H9 (cell line): ENCODE results near the gene FRYL. TPM values are rescaled to one million over a fixed set of nuclear protein-coding genes. Genes with fewer than 3 reads are reported as not detected.
"Not testable (repeated sequence)": the region's sequence is repeated elsewhere in the genome, so short reads cannot be mapped to it uniquely, and the experiment has no call there.

Experiments used
- DNase-seq: peaks from one replicate; pipeline ENCODE4 v3.0.0-alpha.2; 2017
- H2AFZ ChIP-seq: one replicate; pipeline ENCODE4 v1.6.1; 2013; ENCODE audit warnings: mild to moderate bottlenecking, low read length, control low read depth, moderate library complexity
- H2AK5ac ChIP-seq: 2 replicates; pipeline ENCODE4 v1.6.1; 2013; ENCODE audit warnings: low read length, control low read depth, mixed read lengths; ENCODE audit not compliant: insufficient read length
- H2BK120ac ChIP-seq: one replicate; pipeline ENCODE4 v1.6.1; 2013; ENCODE audit warnings: low read depth, mild to moderate bottlenecking, low read length, control low read depth, inconsistent platforms; ENCODE audit not compliant: poor library complexity, severe bottlenecking
- H2BK12ac ChIP-seq: 2 replicates; pipeline ENCODE4 v1.6.1; 2013; ENCODE audit warnings: low read length, control low read depth, mixed read lengths, low read depth; ENCODE audit not compliant: insufficient read length
- H2BK15ac ChIP-seq: 2 replicates; pipeline ENCODE4 v1.6.1; 2013; ENCODE audit warnings: low read depth, low read length, control low read depth
- H2BK20ac ChIP-seq: one replicate; pipeline ENCODE4 v1.6.1; 2013; ENCODE audit warnings: low read depth, mild to moderate bottlenecking, low read length, control low read depth, inconsistent platforms; ENCODE audit not compliant: poor library complexity, severe bottlenecking
- H2BK5ac ChIP-seq: 2 replicates; pipeline ENCODE4 v1.6.1; 2013; ENCODE audit warnings: low read length, control low read depth, mixed read lengths; ENCODE audit not compliant: insufficient read length
- H3K14ac ChIP-seq: 2 replicates; pipeline ENCODE4 v1.6.1; 2013; ENCODE audit warnings: low read length, control low read depth; ENCODE audit not compliant: insufficient read depth
- H3K18ac ChIP-seq: 2 replicates; pipeline ENCODE4 v1.6.1; 2013; ENCODE audit warnings: low read depth, mild to moderate bottlenecking, mixed read lengths, low read length, control low read depth; ENCODE audit not compliant: insufficient read length
- H3K23ac ChIP-seq: 2 replicates; pipeline ENCODE4 v1.6.1; 2013; ENCODE audit warnings: low read length, control low read depth, mixed read lengths, low read depth; ENCODE audit not compliant: insufficient read length
- H3K23me2 ChIP-seq: 2 replicates; pipeline ENCODE4 v1.6.1; 2013; ENCODE audit warnings: low read depth, mild to moderate bottlenecking, mixed read lengths, low read length, control low read depth; ENCODE audit not compliant: insufficient read length, poor library complexity, severe bottlenecking
- H3K27ac ChIP-seq: 2 replicates; pipeline ENCODE4 v1.5.1; 2013; ENCODE audit warnings: low read length, control low read depth, mixed read lengths, low read depth; ENCODE audit not compliant: insufficient read length
- H3K27me3 ChIP-seq: 2 replicates; pipeline ENCODE4 v1.6.1; 2013; ENCODE audit warnings: low read length, control low read depth, inconsistent platforms; ENCODE audit not compliant: insufficient read depth
- H3K4ac ChIP-seq: 2 replicates; pipeline ENCODE4 v1.6.1; 2013; ENCODE audit warnings: low read depth, mild to moderate bottlenecking, control low read depth, inconsistent platforms, low read length, moderate library complexity
- H3K4me1 ChIP-seq: 2 replicates; pipeline ENCODE4 v1.6.1; 2013; ENCODE audit warnings: low read length, control low read depth, inconsistent platforms; ENCODE audit not compliant: insufficient read depth
- H3K4me2 ChIP-seq: 2 replicates; pipeline ENCODE4 v1.6.1; 2013; ENCODE audit warnings: low read length, control low read depth, mixed read lengths; ENCODE audit not compliant: insufficient read length, insufficient read depth
- H3K56ac ChIP-seq: 2 replicates; pipeline ENCODE4 v1.6.1; 2013; ENCODE audit warnings: low read depth, mild to moderate bottlenecking, mixed read lengths, low read length, control low read depth; ENCODE audit not compliant: insufficient read length
- H3K79me1 ChIP-seq: 2 replicates; pipeline ENCODE4 v1.6.1; 2013; ENCODE audit warnings: low read depth, mild to moderate bottlenecking, moderate library complexity, low read length, control low read depth, inconsistent platforms; ENCODE audit not compliant: insufficient read depth, poor library complexity, severe bottlenecking
- H3K79me2 ChIP-seq: 2 replicates; pipeline ENCODE4 v1.6.1; 2013; ENCODE audit warnings: low read length, control low read depth, inconsistent platforms; ENCODE audit not compliant: insufficient read depth
- H3K9ac ChIP-seq: 2 replicates; pipeline ENCODE4 v1.6.1; 2013; ENCODE audit warnings: low read length, control low read depth, mixed read lengths; ENCODE audit not compliant: insufficient read length; ENCODE audit errors: extremely low read depth
- H3K9me3 ChIP-seq: one replicate; pipeline ENCODE4 v1.6.1; 2013; ENCODE audit warnings: low read depth, low read length, inconsistent platforms; ENCODE audit not compliant: control insufficient read depth
- H3T11ph ChIP-seq: one replicate; pipeline ENCODE4 v1.6.1; 2013; ENCODE audit warnings: mild to moderate bottlenecking, low read length, control low read depth, inconsistent platforms
- H4K20me1 ChIP-seq: one replicate; pipeline ENCODE4 v1.6.1; 2013; ENCODE audit not compliant: control insufficient read depth, insufficient read length, insufficient read depth
- H4K5ac ChIP-seq: 2 replicates; pipeline ENCODE4 v1.6.1; 2013; ENCODE audit warnings: low read depth, mild to moderate bottlenecking, mixed read lengths, low read length, control low read depth; ENCODE audit not compliant: insufficient read length
- H4K8ac ChIP-seq: replicated peaks from 2 replicates; pipeline ENCODE4 v1.6.1; 2013; ENCODE audit warnings: low read length, control low read depth, mixed read lengths, low read depth; ENCODE audit not compliant: insufficient read length
- H4K91ac ChIP-seq: 2 replicates; pipeline ENCODE4 v1.6.1; 2013; ENCODE audit warnings: low read depth, mild to moderate bottlenecking, moderate library complexity, mixed read lengths, low read length, control low read depth; ENCODE audit not compliant: insufficient read length
- H3K27ac Mint-ChIP-seq, 3 experiments: 2 replicates in 2 of 3; 3 replicates in 1 of 3; pipeline ENCODE4 v1.8.0; 2020 to 2021; ENCODE audit warnings: mixed read lengths in 3 of 3, mild to moderate bottlenecking in 1 of 3, moderate library complexity in 1 of 3
- H3K27me3 Mint-ChIP-seq: 2 replicates; pipeline ENCODE4 v1.8.0; 2021; ENCODE audit warnings: low read depth, mild to moderate bottlenecking, moderate library complexity, mixed read lengths
- H3K36me3 Mint-ChIP-seq, 3 experiments: 2 replicates in 2 of 3; 3 replicates in 1 of 3; pipeline ENCODE4 v1.8.0; 2020 to 2021; ENCODE audit warnings: low read depth in 3 of 3, mixed read lengths in 3 of 3; ENCODE audit not compliant: insufficient read depth in 1 of 3
- H3K4me1 Mint-ChIP-seq, 2 experiments: 2 replicates each; pipeline ENCODE4 v1.8.0; 2020; ENCODE audit warnings: mixed read lengths in 2 of 2
- H3K4me3 Mint-ChIP-seq, 2 experiments: 2 replicates in 1 of 2; 3 replicates in 1 of 2; pipeline ENCODE4 v1.8.0; 2020 to 2021; ENCODE audit warnings: mild to moderate bottlenecking in 2 of 2, mixed read lengths in 2 of 2, moderate library complexity in 1 of 2
- H3K9me3 Mint-ChIP-seq, 2 experiments: 2 replicates in 1 of 2; 3 replicates in 1 of 2; pipeline ENCODE4 v1.8.0; 2020; ENCODE audit warnings: mild to moderate bottlenecking in 2 of 2, mixed read lengths in 2 of 2, moderate library complexity in 1 of 2
- CTCF ChIP-seq: fragments of 200-600 bp; sonication (generic); conservative IDR thresholded peaks from 3 replicates; pipeline ENCODE4 v1.8.0; 2021; ENCODE audit warnings: antibody characterized with exemption, mild to moderate bottlenecking
- WGBS: extraction: QIAGEN DNeasy Blood & Tissue Kit; methylation state at CpG from one replicate; pipeline ENCODE4 v1.1.7; 2013; ENCODE audit warnings: missing lambda C conversion rate, low lambda C conversion rate, mixed read lengths; ENCODE audit not compliant: insufficient read length; ENCODE audit errors: extremely low coverage; 5-methylcytosine and 5-hydroxymethylcytosine counted together
- total RNA-seq: library from RNA; stranded (reverse); gene quantifications from 2 replicates; pipeline ENCODE4 v1.2.1, GENCODE V29; 2021

FRYL gene
- total RNA-seq, 1 experiment from 2014 or later, result 31.5 TPM

- no peak overlapping the region for H3K4me3 Mint-ChIP-seq
- H3K23ac ChIP-seq, result no peak overlapping the region
- peaks cover 4% of the 10 kb centered on the region for H3K79me1 ChIP-seq
- H3K27me3 Mint-ChIP-seq, result no peaks in the 10 kb centered on the region
- H3K27ac Mint-ChIP-seq, result no peak overlapping the region
- peaks cover 2 to 14% of the 10 kb centered on the region in 2 experiments; a peak in 4 of 5 replicates for H3K9me3 Mint-ChIP-seq
- H3K23me2 ChIP-seq, result no peaks in the 10 kb centered on the region
- no peaks in the 10 kb centered on the region for H3K9me3 ChIP-seq
- no peak overlapping the region for H4K8ac ChIP-seq
- H3K18ac ChIP-seq, result no peak overlapping the region
- no peaks in the 10 kb centered on the region for H3K27me3 ChIP-seq
- no peaks in the 10 kb centered on the region for H4K20me1 ChIP-seq
- H2BK15ac ChIP-seq, result no peak overlapping the region
- H3K14ac ChIP-seq, result no peak overlapping the region
- no peak overlapping the region for H2AFZ ChIP-seq
- no peak overlapping the region for H2BK5ac ChIP-seq
- no peak overlapping the region for H3K9ac ChIP-seq
- peaks cover 3% of the 10 kb centered on the region in 2 experiments for H3K4me1 Mint-ChIP-seq
- no peak overlapping the region for H2BK12ac ChIP-seq
- H3K36me3 Mint-ChIP-seq, result peaks cover 3 to 13% (median 12%) of the 10 kb centered on the region in 3 experiments; a peak in 6 of 7 replicates
- H3K27ac ChIP-seq, result no peak overlapping the region
- H3T11ph ChIP-seq, result no peak overlapping the region
- no peak overlapping the region for H3K4ac ChIP-seq
- H3K4me1 ChIP-seq, result no peaks in the 10 kb centered on the region
- H4K91ac ChIP-seq, result no peak overlapping the region
- no peak for DNase-seq
- no peak overlapping the region for H2BK20ac ChIP-seq
- H3K79me2 ChIP-seq, result peaks cover 12% of the 10 kb centered on the region; the same call in 1 of the 2 replicates
- no peak overlapping the region for H2AK5ac ChIP-seq
- no CpG with 5 or more reads among the region's 3 CpGs for WGBS
- H3K4me2 ChIP-seq, result no peak overlapping the region
- no peak overlapping the region for H3K56ac ChIP-seq
- no peak for TF ChIP-seq CTCF
- no peak overlapping the region for H2BK120ac ChIP-seq
- no peak overlapping the region for H4K5ac ChIP-seq
Measured at GRCh38 chr4:48761286-48761685, 18.8 kb downstream of the FRYL start.

GRCh38 chr4:48758703-48759102, 21.4 kb downstream of the FRYL start:
- WGBS, result no CpG with 5 or more reads among the region's 5 CpGs
- H2BK5ac ChIP-seq, H3K4ac ChIP-seq, H2AK5ac ChIP-seq, H3K27ac ChIP-seq, H4K8ac ChIP-seq, H3K23ac ChIP-seq, H3K4me1 Mint-ChIP-seq, H3K9ac ChIP-seq, H3K4me3 Mint-ChIP-seq, DNase-seq, H3K9me3 ChIP-seq, H3K79me1 ChIP-seq, H3K14ac ChIP-seq, H4K20me1 ChIP-seq, H2AFZ ChIP-seq, H3K4me1 ChIP-seq, H3K27me3 Mint-ChIP-seq, H3T11ph ChIP-seq, H3K18ac ChIP-seq, H4K91ac ChIP-seq, H2BK120ac ChIP-seq, H2BK15ac ChIP-seq, H3K23me2 ChIP-seq, H3K27me3 ChIP-seq, H3K56ac ChIP-seq, H4K5ac ChIP-seq, H2BK12ac ChIP-seq, H3K27ac Mint-ChIP-seq, H3K4me2 ChIP-seq, H2BK20ac ChIP-seq: not testable (repeated sequence)
- H3K79me2 ChIP-seq, result peaks cover 14% of the 10 kb centered on the region; the same call in 1 of the 2 replicates
- peaks cover 14 to 31% of the 10 kb centered on the region in 2 experiments; a peak in 4 of 5 replicates for H3K9me3 Mint-ChIP-seq
- H3K36me3 Mint-ChIP-seq, result peaks cover 12 to 33% (median 23%) of the 10 kb centered on the region in 3 experiments
